Ishikawa (cell line): ENCODE measurements around the gene PLD6.

ENCODE experiments used
- CEBPB ChIP-seq: IDR thresholded peaks from 2 replicates; pipeline ENCODE4 v1.6.1; 2012
- CREB1 ChIP-seq: IDR thresholded peaks from 2 replicates; pipeline ENCODE4 v1.6.1; 2012; ENCODE audit warnings: low read depth
- EGR1 ChIP-seq: IDR thresholded peaks from 2 replicates; pipeline ENCODE4 v1.6.1; 2012
- FOXM1 ChIP-seq: IDR thresholded peaks from 2 replicates; pipeline ENCODE4 v1.6.1; 2012; ENCODE audit warnings: low read depth, borderline replicate concordance
- RAD21 ChIP-seq: IDR thresholded peaks from 2 replicates; pipeline ENCODE4 v1.6.1; 2012; ENCODE audit warnings: low read depth
- TCF12 ChIP-seq: IDR thresholded peaks from 2 replicates; pipeline ENCODE4 v1.6.1; 2012; ENCODE audit warnings: low read depth
- TEAD4 ChIP-seq: IDR thresholded peaks from 2 replicates; pipeline ENCODE4 v1.6.1; 2012
- YY1 ChIP-seq: IDR thresholded peaks from 2 replicates; pipeline ENCODE4 v1.6.1; 2012; ENCODE audit warnings: low read depth

DNA sequence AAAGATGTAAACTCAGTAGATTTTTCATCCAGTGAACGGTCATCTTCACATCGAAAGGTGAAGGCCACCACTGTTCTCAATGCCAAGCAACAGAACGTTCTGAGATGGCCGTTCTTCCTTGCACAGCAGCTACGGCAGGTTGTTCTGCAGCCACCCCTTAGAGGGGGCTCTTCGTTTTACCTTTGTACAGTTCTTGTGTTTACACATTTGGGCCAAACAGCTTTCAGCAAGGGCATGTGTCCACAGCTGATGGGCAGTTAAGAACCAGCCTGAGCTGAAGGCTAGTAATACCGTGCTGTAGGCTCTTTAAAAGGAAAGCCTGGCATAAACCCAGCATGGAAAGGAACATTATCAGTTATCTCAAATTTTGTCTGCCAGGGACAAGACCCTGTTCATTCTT lies 15.9 kb downstream of the PLD6 start:
- TF ChIP-seq YY1 (no peak), TEAD4 (no peak), CREB1 (no peak), TCF12 (no peak), RAD21 (no peak), CEBPB (no peak), FOXM1 (no peak), EGR1 (no peak)
